ENCODE data around the gene ZNF648.
"Not testable (repeated sequence)": the region's sequence is repeated elsewhere in the genome, so short reads cannot be mapped to it uniquely, and the experiment has no call there.

ZNF648 gene

GRCh38 chr1:182069028-182069466, 7.5 kb upstream of the ZNF648 start:
- DNase-seq (ENCODE audit: low read depth in 2 of 2), result peak in 1 of 2 donors; percentile 30

DNA sequence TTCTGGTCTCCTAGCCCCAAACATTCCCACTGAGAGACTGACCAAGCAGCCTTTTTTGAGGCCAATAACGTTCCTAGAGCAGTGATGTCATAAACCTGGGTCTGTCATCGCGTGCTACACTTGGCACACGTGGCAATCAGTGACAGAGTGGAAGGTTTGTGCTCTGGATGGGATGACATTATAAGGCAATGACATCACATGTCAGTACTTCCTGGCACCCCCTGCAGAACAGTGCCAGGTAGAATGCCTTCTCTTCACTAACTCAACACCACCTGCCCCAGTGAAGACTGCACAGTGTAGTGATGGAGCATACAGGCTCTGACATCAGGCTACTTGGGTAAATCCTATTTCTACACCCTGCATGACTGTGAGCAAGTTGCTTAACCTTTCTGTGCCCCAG, 5.4 kb upstream of the ZNF648 start:
- no peak for DNase-seq (ENCODE audit: low read depth in 2 of 2)

DNA sequence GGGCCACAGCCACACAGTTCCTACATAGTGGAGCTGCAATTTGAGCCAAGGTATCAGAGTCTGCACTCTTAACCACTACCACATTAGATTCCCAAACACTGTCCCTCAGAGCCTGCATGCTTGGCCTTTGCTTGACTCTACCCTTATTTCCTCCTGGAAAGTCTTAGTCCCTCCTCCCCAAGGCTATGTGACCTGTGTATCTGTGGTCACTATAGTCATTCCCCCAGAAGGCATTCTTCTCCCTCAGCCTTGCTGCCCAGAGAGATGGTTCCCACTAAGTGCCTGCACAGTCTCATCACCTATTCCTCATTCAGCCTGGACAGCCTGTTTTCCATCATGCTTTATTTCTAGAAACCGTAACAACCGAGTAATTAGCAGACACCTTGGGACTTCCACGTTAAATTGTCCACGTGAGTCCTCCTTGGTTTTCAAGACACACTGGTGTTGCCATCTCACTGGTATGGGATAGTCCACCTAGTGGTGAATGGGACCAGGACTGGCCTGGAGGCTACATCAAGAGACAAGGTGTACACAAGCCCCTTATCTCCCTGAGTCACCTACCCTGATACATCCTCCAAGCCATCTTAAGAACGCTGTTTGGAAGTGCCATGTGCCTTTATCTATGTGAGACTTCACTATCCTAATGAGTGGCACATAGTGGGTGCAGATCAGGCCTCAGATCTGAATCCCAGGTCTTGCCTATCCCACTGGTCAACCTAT, 3.8 kb upstream of the ZNF648 start:
- DNase-seq (ENCODE audit: low read depth in 2 of 2), result no peak

DNA sequence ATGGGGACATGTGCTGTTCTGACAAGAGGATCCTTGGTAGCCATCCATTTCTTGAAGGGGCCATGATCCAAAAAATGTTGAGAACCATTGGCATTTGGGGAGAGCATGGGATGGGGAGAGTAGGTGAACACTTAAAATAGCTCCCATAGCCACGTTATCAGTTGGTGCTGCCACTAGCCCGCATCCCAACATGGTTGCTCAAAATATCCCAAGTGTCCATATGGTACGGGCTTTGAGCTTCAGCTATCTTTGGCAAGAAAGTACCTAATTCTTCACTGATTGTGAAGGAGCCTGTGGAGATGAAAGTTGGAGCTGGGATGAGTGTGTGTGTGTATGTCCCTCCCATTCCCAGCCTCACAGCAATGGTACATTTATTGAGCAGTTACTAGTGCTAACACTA, 3.1 kb upstream of the ZNF648 start:
- no peak for DNase-seq (ENCODE audit: low read depth in 2 of 2)

DNA sequence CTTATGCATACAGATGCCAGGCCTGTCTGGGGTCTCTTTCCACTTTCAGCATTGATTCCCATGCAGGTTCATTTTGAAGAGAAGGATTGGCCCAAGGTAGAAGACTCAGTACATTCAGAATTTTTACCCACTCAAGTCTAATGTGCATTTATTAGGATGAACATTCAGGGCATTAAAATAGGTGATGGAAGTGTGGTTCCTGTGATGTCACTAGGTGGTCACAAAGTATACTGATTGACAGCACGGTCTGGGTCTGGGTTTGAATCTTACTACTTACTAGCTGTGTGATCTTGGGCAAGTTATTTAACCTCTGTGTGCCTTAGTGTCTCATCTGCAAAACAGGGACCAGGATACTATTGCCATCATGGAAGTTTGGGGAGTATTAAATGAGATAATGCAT, 711 bp upstream of the ZNF648 start:
- no peak for DNase-seq (ENCODE audit: low read depth in 2 of 2)

DNA sequence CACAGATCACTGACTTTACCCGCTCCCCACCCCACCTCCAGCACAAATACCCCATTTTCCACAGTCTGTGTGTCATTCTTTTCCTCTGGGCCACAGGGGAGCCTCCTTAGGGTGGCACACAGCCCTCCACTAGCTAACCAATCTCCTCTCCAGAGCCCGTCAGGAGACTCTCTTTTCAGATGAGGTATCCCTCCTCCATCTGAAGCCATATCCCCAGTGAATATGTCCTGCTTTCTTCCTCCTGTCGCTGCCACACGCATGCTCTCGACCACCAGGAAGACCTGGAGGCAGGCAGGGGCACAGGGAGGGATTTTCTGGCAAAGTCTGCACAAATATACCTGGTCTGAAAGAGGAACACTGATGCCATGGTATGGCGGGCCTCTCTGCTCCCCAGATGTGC, 635 bp downstream of the ZNF648 start:
- no peak for DNase-seq (ENCODE audit: low read depth in 2 of 2)

DNA sequence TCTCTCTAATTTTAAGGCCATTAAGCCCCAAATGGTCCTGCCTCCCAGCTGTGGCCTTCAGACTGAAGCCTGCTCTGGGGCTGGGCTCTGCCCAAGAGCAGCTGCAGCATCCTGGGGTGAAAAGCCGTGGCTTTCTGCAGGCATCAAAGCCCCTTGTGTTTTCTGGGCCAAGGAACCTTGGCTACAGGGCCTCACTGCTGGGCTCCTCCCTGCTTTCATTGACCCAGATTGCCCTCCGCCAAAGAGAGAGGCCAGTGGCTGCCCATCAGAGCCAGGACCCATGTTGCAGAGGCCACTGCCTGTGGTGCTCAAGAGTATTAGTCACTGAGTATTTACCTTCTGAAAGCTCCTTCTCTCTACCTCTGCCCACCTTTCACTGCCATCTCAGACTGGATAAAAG, 1.6 kb downstream of the ZNF648 start:
- DNase-seq (ENCODE audit: low read depth in 2 of 2), result no peak

DNA sequence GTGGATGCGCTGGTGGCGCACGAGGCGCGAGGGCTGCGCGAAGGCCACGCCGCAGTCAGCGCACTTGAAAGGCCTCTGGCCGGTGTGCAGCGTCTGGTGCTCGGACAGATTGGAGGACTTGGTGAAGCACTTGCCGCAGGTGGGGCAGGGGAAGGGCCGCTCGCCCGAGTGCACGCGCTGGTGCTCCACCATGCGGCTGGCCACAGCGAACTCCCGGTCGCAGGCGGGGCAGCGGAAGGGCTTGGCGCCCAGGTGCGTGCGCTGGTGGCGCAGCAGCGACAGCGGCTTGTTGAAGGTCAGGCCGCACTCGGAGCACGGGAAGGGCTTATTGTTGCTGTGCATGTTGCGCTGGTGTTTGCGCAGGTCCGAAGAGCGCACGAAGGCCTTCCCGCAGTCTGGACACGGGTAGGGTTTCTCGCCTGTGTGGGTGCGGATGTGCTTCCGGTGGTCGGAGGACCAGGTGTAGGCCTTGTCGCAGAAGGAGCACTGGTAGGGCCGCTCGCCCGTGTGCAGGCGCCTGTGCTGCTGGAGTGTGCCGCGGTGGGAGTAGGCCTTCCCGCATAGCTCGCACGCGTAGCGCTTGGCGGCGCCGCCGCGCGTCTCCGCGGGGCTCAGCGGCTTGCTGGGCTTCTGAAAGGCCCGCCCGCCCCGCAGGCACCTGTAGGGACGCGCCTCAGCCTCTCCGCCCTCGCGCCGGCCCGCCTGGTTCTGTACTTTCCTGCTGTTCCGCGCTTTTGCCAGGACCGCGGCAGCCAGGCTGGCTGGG, 4.7 kb downstream of the ZNF648 start:
- no peak for DNase-seq (ENCODE audit: low read depth in 2 of 2)

DNA sequence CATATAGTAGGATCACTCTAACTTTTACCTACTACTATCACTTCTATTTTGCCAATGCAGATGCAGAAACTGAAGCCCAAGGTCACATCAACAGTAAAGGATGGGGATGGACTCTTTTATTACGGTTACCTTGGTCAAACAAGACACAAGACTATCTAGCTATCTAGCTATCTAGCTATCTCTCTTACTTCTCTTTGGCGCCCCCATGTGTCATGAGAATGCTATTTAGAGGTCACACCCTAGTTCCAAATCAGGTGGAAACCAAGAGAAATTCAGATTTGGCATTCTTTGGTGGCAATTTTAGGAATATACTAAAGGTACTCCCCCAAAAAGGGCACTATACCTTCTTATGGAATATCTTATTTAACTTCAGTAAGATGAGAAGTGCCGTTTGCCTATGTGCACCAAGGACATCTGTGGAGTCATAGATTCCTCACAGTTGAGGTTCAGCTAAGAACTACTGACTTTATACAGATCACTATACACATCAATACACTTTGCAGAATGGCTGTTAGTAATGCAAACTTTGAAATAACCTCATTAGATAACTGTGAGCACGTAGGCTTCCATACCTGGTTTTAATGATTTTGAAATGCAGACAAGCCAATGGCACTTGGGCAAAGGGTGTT, 6.7 kb downstream of the ZNF648 start:
- DNase-seq (ENCODE audit: low read depth in 2 of 2), result peak in 1 of 2 donors; percentile 54

DNA sequence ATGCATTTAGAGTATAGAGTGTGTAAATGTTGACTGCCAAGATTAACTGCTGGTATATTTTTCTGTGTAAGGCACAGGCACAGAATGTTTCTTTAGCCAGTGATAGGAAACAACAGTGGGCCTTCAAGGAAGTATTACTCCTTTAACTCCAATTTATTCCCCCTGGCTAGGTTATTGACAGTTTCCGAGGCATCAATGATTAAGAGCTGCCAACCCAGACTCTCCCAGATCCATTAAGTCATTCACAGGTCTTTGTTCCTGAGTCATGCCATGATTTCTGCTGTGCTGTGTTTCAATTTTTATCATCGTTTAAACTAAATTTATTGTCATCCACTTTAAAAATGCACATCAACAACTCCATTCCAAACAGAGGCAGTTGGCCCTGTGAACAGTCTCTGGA, 9.2 kb downstream of the ZNF648 start:
- DNase-seq (ENCODE audit: low read depth in 2 of 2), result no peak

- DNase-seq (ENCODE audit: low read depth in 2 of 2), result no peak
Observed at GRCh38 chr1:182051938-182052337, 9.6 kb downstream of the ZNF648 start.

DNA sequence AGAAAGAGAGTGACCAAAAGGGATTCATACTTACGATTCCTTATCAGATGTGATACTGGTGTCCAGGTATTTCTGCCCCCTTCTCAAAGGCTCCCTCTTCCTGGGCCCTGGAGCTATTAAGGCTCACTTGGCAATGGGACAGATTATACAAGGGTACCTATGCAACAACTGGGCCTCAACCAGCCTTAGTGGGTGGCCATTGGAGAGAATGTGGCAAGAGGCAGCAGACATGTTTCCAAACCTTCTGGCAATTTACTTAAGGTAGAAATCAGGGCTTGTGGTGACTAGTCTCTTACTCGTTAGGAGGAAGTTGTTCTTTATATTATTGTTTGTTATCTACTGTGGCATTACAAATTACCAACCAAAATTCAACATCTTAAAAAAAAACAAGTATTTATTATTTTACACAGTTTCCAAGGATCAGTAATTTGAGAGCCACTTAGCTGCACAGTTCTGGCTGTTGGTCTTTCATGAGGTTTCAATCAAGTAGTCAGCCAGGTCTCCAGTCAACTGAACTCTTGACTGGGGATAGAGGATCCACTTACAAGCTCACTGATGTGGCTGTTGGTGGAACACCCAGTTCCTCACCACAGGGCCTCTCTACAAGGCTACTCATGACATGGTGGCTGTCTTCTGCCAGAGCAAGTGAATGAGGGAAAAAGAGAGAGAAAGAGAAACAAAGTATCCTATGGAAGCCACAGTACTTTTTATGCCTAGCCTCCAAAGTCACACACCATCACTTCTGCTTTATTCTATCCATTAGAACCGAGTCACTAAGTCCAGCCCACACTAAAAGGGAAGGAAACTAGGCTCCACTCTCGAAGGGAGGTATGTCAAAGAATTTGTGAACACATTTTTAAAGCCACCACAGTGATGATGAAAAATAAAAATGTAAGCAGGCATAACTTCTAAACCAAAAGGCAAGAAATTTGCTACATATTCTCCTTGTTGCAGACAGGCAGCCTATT, 10.7 kb downstream of the ZNF648 start:
- no peak for DNase-seq (ENCODE audit: low read depth in 2 of 2)

- DNase-seq (ENCODE audit: low read depth in 2 of 2), result no peak
Observed at GRCh38 chr1:182048562-182048961, 12.9 kb downstream of the ZNF648 start.

DNA sequence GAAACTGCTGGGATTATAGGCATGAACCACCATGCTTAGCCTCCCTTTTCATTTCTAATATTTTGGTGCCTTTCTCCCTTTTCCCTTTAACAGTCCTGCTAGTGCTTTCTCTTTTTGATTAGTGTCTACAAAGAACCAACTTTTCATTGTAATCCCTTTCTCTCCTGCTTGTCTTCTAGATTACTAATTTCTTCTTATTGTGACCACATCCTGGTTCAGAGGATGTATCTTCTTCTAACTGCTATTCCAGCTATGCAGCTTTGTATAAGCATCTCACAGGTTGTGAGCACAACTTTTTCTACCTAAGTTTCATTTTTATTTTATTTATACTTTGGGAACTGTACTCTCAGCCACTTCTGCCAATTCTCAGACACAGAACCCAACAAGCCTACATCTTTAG, 14.7 kb downstream of the ZNF648 start:
- DNase-seq (ENCODE audit: low read depth in 2 of 2), result no peak

- DNase-seq (ENCODE audit: low read depth in 2 of 2), result not testable (repeated sequence)
Observed at GRCh38 chr1:182045481-182045880, 16.0 kb downstream of the ZNF648 start.

- DNase-seq (ENCODE audit: low read depth in 2 of 2), result no peak
Observed at GRCh38 chr1:182041615-182042014, 19.9 kb downstream of the ZNF648 start.

- DNase-seq (ENCODE audit: low read depth in 2 of 2), result no peak
Observed at GRCh38 chr1:182038220-182038619, 23.3 kb downstream of the ZNF648 start.

GRCh38 chr1:182035097-182035770, 26.3 kb downstream of the ZNF648 start:
- no peak for DNase-seq (ENCODE audit: low read depth in 2 of 2)

GRCh38 chr1:182032251-182032650, 29.3 kb downstream of the ZNF648 start:
- DNase-seq (ENCODE audit: low read depth in 2 of 2), result no peak

DNA sequence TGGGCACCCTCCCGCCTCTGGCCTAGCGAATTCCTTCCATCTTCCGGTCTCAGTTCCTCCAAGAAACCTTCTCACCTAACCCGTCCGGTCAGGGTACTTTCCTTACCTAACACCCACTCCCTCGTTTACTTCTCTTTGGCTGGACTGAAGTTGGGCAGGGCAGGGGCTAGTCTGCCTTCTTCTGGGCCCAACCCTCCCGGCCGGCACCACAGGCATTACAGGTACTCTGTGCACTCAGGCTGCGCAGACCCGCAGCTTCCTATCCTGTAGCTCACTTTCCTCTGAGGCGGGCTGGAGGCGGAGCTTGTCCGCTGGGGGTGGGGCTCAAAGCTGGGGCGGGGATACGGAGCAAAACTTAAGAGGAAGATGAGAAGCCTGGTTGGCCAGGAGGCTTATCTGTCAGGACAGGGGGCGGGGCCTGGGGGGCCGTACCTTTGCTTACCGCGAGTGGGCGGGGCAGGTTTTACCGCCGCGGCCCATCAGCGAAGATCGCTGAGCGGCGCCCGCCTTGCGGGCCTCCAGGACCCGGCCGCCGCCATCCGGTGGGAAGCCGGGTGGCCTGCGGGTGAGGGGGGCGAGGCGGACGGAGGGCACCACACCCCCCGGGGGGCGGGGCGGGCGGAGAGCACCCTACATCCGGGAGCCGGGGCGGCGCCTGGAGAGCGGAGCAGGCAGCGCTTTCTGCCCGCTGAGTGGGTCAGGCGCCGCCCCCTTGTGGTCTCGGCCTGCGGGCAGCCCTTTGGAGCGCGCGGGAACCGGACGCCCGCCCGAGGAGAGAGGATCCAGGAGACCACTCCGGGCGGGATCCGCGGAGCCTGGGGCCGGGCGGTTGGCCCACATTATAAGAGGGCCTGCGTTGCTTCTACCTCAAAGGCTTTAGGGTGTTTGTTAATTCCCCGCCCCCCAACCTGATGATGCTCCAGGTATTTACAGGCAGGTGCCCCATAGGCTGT, 31.9 kb downstream of the ZNF648 start:
- DNase-seq (ENCODE audit: low read depth in 2 of 2), result peak; percentile 94 to 97

Measured in stimulated activated CD4-positive, alpha-beta T cell treated with anti-CD3 and anti-CD28 coated beads, Interleukin-15, amount 100 ng/mL, for 48 hours (primary cell).